Eye (tissue), 1 donor: ENCODE results near the gene SORCS1.

Experiments
- DNase-seq: peaks from one replicate; pipeline ENCODE4 v3.0.0-alpha.2; 2015

The SORCS1 gene

GRCh38 chr10:106873770-106874603 lies 290.5 kb downstream of the SORCS1 start:
- DNase-seq: no peak

GRCh38 chr10:106872176-106872575 lies 292.3 kb downstream of the SORCS1 start:
- DNase-seq: no peak

GRCh38 chr10:106866244-106866845 lies 298.2 kb downstream of the SORCS1 start:
- DNase-seq: no peak

GRCh38 chr10:106864031-106864430 lies 300.5 kb downstream of the SORCS1 start:
- DNase-seq: no peak

GRCh38 chr10:106863549-106863948 lies 301.0 kb downstream of the SORCS1 start:
- DNase-seq: no peak

- DNase-seq: no peak
Measured at GRCh38 chr10:106859892-106860652, 304.4 kb downstream of the SORCS1 start.

GRCh38 chr10:106857728-106858127 lies 306.8 kb downstream of the SORCS1 start:
- DNase-seq: no peak

GRCh38 chr10:106857213-106857612 lies 307.3 kb downstream of the SORCS1 start:
- DNase-seq: no peak

GRCh38 chr10:106836933-106837663 lies 327.4 kb downstream of the SORCS1 start:
- no peak for DNase-seq

- DNase-seq: no peak
Measured at GRCh38 chr10:106832846-106833245, 331.7 kb downstream of the SORCS1 start.

GRCh38 chr10:106830471-106830870 lies 334.0 kb downstream of the SORCS1 start:
- no peak for DNase-seq

GRCh38 chr10:106830006-106830405 lies 334.5 kb downstream of the SORCS1 start:
- DNase-seq: no peak

- no peak for DNase-seq
Measured at GRCh38 chr10:106826716-106827115, 337.8 kb downstream of the SORCS1 start.

- no peak for DNase-seq
Measured at GRCh38 chr10:106825576-106826364, 338.7 kb downstream of the SORCS1 start.

- DNase-seq: no peak
Measured at GRCh38 chr10:106820579-106820978, 343.9 kb downstream of the SORCS1 start.

GRCh38 chr10:106819490-106819889 lies 345.0 kb downstream of the SORCS1 start:
- DNase-seq: no peak

- peak; percentile 94 for DNase-seq
Measured at GRCh38 chr10:106816318-106817085, 348.0 kb downstream of the SORCS1 start.

GRCh38 chr10:106815427-106816043 lies 349.0 kb downstream of the SORCS1 start:
- DNase-seq: no peak

GRCh38 chr10:106804992-106805582 lies 359.4 kb downstream of the SORCS1 start:
- DNase-seq: no peak

GRCh38 chr10:106802949-106803348 lies 361.6 kb downstream of the SORCS1 start:
- DNase-seq: no peak
